Measurements from ENCODE around the gene POU3F1.

- no peak for TF ChIP-seq POLR2AphosphoS5 (IDR thresholded peaks at IDR 0.05; ENCODE audit: low read length)
- no peak for TF ChIP-seq CTCF (IDR thresholded peaks at IDR 0.05 in 2 of 3, conservative IDR thresholded peaks at IDR 0.05 in 1 of 3; ENCODE audit: control insufficient read depth in 2 of 3, extremely low read depth in 1 of 3, insufficient read depth in 1 of 3, low read depth in 3 of 3, low read length in 3 of 3)
Measured at GRCh38 chr1:38009088-38009840, 37.3 kb downstream of the POU3F1 start.

Measured in GM12878 (cell line).